Endothelial cell (in vitro differentiated cells): ENCODE results near the gene TBP. TPM values are rescaled to one million over a fixed set of nuclear protein-coding genes. Genes with fewer than 3 reads are reported as not detected.

Experiments
- total RNA-seq: library from RNA; stranded (reverse); fragmentation: NEBNext Ultra II Directional; extraction: Animal tissue kit (Norgen Biotek cat#: 25700); gene quantifications from one replicate; pipeline ENCODE4 v1.2.1, GENCODE V29; 2021; ENCODE audit not compliant: unreplicated experiment

The TBP gene
- total RNA-seq, 1 donor from 2014 or later: 17.1 TPM

Other genes starting within 250 kb of the TBP start
- 48.3 TPM for gene FAM120B, start 247.6 kb upstream of the TBP start, total RNA-seq
- 165 TPM for gene PSMB1, start 1.1 kb upstream of the TBP start, total RNA-seq
- 69.4 TPM for gene PDCD2, start 30.3 kb downstream of the TBP start, total RNA-seq